ENCODE results near the gene BTRC.
"Not testable (repeated sequence)": the region's sequence is repeated elsewhere in the genome, so short reads cannot be mapped to it uniquely, and the experiment has no call there.

BTRC gene

DNA sequence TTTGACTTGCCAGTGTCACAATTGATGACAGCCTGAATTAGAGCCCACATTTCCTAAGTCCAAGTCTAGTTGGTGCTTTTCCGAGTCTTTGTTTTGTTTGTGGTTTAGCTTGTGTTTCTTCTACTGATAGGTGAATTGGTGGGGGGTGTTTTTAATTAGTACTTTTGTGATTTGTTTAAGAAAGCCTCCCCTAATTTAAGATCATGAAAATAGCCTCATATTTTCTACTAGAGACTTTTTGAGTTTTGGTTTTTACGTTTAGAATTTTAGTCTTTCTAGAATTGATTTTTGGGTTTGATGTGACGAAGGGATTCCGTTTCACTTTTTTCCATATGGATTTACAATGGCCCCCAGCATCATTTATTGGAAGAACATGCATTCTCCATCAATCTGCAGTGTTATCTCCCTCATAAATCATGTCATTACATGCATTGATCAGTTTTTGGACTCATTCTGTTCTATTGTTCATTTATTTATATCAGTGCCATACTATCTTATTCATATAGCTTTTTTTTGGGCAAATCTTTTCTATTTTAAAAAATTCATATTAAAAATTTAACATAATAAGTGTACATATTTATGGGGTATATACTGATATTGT, 32.8 kb downstream of the BTRC start:
- no peak for DNase-seq (ENCODE audit: low spot score)

DNA sequence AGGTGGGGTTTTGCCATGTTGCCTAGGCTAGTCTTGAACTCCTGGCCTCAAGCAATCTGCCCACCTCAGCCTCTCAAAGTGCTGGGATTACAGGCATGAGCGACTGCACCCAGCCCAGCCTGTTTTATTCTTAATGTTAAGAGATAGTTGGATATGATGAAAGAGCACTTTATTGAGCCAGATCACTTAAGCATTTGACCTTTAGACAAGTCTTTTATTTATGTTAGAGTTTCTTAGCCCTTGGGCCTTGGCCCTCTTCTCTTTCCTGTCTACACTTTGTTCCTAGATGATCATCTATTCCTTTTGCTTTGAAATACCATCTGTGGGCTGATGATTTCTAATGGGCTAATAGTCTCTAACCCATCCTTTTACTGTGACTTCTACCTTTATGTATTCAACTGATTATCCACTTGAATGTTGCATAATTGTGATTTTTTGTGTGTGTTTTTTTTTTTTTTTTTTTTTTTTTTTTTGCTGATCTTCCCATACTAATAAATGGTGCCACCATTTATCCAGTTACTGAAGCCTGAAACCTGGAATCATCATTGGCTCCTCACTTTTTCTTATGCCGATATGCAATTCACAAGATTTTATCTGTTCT, 34.8 kb downstream of the BTRC start:
- no peak for DNase-seq (ENCODE audit: low spot score)

DNA sequence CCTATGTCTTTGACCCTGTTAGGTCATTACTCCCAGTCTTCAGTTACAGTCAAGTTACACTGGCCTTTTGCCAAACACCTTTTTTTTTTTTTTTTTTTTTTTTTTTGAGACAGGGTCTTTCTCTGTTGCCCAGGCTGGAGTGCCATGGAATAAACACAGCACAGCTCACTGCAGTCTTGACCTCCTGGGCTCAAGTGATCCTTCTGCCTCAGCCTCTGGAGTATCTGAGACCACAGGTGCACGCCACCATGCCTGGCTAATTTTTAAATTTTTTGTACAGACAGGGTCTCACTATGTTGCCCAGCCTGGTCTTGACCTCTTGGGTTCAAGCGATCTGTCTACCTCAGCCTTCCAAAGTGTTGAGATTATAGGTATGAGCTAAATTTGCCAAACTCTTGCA, 35.6 kb downstream of the BTRC start:
- not testable (repeated sequence) for DNase-seq (ENCODE audit: low spot score)

DNA sequence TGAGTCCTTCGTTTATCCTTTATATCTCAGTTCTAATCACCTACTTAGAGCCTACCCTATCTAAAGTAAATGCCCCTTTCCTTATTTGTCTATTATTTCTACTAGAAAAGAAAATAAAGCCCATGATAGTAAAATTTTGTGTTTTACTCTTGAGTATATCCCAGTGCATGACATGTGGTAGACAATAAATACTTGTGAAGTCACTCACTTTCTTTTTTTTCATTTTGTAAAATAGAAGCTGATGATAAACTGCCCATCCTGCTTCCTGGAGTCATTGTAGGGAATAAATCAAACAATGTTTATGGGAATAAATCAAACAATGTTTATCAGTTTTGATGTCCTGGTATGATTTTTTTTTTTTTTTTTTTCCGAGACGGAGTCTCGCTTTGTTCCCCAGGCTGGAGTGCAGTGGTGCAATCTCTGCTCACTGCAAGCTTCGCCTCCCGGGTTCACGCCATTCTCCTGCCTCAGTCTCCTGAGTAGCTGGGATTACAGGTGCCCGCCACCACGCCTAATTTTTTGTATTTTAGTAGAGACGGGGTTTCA, 36.1 kb downstream of the BTRC start:
- no peak for DNase-seq (ENCODE audit: low spot score)

DNA sequence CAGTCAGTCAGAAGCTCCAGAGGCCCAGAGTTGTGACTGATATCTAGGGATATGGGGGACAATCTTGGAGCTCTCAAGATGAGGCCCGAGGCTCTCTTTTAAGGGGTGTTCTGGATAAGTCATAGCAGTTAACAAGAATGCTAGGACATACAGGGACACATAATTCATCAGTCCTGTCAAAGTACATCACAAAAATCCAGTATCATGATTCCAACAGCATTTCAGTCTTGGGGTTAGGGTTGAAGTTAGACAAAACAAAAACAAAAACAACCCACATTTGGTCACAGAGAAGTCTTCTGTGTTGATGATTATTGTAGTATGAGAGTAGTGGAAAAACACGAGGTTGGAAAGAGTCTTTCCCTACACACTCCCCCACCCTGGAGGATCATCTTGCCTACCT, 39.4 kb downstream of the BTRC start:
- no peak for DNase-seq (ENCODE audit: low spot score)

DNA sequence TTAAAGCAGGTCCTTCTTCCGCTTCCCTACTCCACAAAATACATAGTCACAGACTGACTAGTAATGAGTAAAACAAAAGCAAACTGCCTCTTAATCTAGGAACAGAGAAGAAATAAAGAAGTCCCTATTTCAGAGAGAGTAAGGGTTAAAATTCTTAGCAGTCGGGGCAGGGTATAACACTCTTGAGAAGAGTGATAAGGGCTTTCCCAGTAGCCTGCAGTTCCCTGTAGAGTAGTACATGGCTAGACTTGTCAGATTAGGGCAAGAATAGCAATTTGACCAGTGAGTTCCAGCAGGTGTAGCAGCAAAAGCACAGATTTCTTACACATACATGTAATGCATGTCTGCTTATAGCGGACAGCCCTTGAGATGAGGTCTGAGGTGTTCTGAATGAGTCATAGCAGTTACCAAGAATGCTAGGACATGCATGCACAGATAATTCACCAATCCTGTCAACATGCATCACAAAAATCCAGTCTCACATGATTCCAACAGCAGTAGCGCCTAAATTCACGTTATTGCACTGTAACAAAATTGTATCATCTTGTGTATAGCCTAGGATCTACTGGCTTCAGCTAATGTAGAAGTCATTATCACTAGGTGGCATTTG, 40.7 kb downstream of the BTRC start:
- DNase-seq (ENCODE audit: low spot score) = no peak

DNA sequence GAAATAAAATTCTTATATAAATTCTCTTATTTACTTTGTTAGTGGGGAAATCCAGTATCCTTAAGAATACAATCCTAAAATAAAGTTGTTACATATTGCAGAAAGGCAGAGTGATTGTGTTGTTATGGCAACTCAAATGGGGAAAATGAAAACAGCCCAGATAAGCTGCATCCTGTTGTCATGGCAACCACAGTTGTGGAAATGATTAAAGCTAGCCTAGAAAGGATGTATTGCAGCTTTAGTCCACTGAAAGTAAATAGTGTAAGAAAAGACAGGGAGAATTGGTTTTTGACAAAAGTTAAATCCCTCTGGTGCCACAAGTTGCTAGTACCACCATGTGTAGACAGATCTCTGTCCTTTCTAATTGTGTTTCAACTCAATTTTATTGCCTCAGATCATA, 43.2 kb downstream of the BTRC start:
- DNase-seq (ENCODE audit: low spot score) = peak; percentile 75

DNA sequence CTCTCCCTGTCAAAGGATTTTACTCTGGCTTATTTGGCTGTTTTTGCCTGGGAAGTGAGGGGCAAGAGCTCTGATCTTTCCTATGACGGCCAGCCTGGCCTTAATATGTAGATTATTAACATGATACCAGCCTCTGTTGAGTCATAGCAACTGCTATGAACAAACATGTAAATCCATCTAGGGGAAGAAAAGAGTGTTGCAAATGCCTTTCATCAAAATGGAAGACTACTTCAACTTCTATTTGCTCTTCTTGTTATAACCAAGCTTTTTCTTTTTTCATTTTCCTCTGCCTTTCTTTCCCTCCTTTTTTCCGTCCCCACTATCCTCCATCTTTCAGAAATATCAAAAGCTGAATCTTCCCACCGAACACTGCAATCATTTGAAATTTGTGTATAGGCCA, 46.6 kb downstream of the BTRC start:
- DNase-seq (ENCODE audit: low spot score) = no peak

DNA sequence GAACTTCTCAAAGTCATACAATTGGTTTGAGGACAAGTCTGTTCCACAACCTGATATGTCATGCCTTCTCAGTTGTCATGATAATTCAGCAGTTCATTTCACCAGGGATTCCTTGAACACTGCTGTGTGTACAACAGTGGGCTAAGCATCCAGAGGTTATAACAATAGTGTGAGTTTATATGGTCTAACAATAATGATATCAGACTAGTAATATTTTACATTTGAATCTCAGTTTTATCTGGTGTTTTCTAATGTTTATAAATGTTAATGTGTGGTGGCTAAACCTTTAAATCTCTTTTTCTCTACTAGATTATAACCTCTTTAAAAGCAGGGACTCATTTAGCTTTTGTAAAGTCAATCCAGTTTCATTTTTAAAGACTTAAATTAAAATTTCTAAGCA, 48.7 kb downstream of the BTRC start:
- DNase-seq (ENCODE audit: low spot score) = no peak

DNA sequence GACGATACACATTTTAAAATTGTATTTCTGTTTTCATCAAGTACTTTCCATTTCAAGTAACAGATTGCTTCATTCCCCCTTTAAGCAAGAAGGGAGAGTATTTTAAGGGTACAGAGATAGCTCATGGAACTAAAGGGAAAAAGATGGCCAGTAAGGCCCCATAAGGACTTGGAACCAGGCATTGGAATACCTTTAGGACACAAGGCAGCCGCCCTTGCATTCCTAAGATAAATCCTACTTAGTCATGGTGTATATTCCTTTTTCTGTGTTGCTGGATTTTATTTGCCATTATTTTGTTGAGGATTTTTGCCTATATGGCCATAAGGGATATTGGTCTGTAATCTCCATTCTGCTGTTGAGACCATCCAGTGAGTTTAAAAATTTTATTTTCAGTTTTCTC, 49.2 kb downstream of the BTRC start:
- DNase-seq (ENCODE audit: low spot score) = no peak

DNA sequence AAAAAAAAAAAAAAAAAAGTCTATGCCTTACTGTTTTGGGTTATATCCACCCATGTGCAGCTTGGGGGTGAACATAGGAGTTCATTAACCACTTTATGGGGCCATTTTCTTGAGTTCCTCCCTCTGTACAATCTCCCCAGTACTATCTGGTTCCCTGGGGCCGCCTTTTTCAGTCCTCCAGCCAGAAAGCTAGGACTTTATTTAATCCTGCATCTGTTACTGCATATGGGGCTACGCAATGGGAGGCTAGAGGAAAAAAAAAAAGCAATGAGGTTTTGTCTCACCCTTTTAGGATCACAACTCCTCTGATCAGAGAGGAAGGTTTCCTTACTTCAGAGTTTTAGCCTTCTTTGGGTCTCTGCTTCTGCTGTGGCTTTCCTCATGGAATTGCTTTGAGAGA, 51.0 kb downstream of the BTRC start:
- DNase-seq (ENCODE audit: low spot score) = no peak

DNA sequence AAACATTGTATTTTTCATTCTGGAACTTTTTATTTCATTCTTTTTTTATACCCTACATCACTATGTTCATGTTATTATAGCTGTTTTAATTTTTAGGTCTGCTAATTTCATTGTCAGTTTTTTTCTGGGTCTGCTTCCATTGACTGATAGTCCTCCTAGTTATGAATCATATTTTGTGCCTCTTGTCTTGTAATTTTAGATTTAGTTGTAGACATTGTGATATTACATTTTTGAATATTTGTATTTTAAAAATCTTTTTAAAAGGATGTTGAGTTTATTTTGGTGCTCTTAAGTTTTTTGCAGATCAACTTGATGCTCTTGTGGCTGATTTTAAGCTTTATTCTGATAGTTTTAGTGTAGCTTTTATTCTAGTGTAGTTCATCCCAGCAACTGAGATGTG, 57.6 kb downstream of the BTRC start:
- no peak for DNase-seq (ENCODE audit: low spot score)

DNA sequence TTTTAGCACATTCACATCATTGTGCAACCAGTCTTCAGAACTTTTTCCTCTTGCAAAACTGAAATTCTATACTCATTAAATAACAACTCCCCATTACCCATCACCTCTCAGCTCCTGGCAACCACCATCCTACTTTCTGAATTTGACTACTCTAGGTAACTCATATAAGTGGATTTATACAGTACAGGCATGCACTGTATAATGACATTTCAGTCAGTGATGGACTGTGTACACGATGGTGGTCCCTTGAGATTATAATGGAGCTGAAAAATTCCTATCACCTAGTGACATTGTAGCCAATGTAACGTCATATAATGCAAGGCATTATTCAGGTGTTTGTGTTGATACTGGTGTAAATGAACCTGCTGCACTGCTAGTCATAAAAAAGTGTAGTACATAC, 60.1 kb downstream of the BTRC start:
- no peak for DNase-seq (ENCODE audit: low spot score)

DNA sequence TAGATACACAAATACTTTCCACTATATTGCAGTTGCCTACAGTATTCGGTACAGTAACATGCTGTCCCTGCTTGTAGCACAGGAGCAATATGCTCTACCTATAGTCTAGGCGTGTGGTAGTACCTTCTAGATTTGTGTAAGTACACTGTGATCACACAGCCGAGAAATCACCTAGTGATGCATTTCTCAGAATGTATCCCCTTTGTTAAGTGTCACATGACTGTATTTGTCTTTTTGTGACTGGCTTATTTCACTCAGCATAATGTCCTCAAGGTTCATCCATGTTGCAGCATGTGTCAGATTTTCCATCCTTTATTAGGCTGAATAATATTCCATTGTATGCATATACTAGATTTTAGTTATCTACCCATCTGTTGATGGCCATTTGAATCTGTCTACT, 61.9 kb downstream of the BTRC start:
- DNase-seq (ENCODE audit: low spot score) = no peak

DNA sequence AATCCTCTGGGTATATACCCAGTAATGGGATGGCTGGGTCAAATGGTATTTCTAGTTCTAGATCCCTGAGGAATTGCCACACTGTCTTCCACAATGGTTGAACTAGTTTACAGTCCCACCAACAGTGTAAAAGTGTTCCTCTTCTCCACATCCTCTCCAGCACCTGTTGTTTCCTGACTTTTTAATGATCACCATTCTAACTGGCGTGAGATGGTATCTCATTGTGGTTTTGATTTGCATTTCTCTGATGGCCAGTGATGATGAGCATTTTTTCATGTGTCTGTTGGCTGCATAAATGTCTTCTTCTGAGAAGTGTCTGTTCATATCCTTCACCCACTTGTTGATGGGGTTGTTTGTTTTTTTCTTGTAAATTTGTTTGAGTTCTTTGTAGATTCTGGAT, 68.0 kb downstream of the BTRC start:
- not testable (repeated sequence) for DNase-seq (ENCODE audit: low spot score)

DNA sequence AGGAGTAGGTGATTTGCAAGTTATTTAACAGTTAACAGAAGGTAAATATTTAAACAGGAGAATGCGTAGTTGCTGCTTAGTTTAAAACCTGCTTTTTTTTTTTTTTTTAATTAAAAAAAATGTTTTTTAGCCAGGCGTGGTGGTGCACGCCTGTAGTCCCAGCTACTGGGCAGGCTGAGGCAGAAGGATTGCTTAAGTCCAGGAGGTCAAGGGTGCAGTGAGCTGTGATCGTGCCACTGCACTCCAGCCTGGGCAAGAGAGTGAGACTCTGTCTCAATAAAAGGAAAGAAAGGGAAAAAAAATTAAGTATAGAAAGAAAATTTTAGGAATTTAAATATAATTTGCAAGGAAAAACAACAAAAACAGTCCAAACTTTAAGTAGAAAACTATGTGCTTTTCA, 71.6 kb downstream of the BTRC start:
- no peak for DNase-seq (ENCODE audit: low spot score)

DNA sequence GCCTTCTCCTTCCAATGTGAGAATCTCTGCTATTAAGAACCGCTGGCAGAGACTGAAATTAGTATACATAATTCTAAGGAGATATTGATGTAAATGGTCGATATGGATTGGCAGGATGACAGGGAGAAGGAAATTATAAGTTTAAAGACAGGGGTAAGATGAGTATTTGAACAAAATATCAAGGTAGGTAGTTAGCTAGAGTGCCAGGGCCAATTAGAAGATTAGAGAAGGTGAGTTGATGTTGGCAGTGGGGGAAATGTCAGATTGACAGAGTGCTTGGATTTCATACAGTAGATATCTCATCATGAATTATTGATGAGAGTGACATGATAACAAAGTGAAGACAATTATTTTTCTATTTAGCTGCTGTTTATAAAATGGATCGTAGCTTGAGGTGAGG, 74.1 kb downstream of the BTRC start:
- DNase-seq (ENCODE audit: low spot score) = no peak

DNA sequence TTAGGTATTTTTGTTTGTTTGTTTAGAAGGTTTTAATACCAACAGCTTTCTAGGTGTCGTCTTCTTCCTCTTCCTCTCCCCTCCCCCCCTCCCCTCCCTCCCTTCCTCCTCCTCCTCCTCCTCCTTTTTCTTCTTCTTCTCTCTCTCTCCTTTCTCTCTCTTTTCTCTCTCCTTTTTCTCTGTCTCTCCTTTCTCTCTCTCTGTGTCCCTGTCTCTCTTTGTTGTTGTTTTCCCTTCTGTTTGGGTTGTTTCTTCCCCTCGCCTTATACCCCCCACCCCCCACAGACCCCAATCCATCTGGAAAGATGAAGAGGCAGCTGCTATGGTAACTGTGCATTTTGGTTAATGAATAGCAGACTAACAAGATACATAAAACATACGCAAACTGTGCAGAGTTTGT, 75.5 kb downstream of the BTRC start:
- DNase-seq (ENCODE audit: low spot score) = no peak

DNA sequence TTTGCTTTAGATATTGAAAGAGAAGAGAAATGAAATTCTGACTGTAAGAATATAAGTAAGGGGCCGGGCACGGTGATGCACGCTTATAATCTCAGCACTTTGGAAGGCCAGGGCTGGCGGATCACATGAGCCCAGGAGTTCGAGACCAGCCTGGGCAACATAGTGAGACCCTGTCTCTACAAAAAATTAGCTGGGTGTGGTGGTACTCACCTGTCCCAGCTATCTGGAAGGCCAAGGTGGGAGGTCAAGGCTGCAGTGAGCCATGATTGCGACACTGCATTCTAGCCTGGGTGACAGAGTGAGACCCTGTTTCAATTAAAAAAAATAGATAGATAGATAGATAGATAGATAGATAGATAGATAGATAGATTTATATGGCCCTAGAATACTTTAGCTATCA, 82.3 kb downstream of the BTRC start:
- DNase-seq (ENCODE audit: low spot score) = no peak

DNA sequence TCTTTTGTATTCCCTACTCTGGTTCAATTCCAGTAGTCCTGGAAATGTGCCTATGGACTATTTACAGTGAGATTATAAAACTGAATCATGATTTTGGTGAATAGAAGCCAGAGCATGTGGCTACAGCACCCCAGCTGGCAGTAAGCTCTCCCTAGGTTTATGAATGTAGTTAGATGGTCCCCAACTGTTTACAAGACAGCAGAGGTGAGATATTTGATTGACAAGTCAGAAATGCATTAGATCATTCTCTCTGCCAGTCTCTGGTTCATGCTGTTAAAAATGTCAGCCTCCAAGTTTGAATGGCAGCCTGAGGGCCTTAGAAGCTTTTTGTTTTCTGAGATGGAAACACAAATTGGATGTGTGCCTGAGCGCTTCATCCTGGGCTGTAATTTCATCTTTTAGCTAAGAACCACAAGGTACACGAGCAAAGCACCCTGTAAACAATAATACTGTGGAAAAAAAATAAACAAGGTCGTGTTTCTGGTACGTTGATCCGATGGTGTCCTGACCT, 85.0 kb downstream of the BTRC start:
- no peak for DNase-seq (ENCODE audit: low spot score)

DNA sequence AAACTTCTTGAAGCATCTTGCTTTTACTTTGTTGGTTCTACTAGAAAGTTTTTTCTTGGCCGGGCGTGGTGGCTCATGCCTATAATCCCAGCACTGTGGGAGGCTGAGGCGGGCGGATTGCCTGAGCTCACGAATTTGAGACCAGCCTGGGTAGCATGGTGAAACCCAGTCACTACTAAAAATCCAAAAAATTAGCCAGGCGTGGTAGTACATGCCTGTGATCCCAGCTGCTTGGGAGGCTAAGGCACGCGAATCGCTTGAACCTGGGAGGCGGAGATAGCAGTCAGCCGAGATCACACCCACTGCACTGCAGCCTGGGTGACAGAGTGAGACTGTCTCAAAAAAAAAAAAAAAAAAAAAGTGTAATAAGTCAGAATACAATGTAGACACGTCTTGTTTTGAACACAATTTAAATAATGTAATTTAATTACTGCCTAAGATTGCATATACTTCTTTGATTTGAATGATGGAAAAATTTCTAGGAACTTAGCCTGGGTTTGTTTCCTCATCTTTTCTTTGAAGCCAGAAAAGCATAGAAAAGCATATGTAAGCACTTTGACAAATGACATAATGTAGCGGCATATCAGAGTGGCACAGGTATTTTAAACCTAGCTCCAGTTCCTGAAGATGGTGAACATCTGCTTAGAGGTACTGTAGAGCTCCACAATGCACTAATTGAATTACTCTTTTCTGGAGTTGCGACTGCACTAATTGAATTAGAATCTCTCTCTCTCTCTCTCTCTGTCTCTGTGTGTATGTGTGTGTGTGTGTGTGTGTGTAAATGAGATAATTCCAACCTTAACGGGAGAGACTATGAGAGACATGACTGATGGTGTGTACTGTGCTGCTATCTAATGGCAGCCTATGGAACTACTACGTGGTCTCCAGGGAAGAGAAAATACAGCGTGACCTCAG, 87.8 kb downstream of the BTRC start:
- peak; percentile 72 for DNase-seq (ENCODE audit: low spot score)

DNA sequence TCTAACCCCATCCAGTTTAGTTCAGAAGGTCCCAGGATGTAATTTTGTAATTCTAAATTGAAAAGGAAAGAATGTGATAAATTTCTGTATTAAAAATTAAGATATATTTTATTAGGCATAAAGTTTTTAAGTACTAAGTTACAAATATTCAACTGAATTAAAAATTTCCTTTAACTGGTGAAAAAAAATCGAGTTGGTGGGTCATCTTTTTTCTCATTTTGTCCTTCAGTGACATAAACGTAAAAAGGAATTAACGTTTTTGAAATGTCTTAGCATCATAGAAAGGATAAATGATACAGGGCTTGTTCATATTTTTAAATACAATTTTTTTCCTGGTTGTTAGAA, 88.5 kb downstream of the BTRC start:
- DNase-seq (ENCODE audit: low spot score) = no peak

Data from Ammon's horn (tissue), 1 donor.